Measurements from ENCODE around the gene TRIO. TPM values are rescaled to one million over a fixed set of nuclear protein-coding genes. Genes with fewer than 3 reads are reported as not detected.

The TRIO gene
- total and polyA plus RNA-seq, 2 experiments from 2014 or later, result 18.5 to 78.2 TPM

DNA sequence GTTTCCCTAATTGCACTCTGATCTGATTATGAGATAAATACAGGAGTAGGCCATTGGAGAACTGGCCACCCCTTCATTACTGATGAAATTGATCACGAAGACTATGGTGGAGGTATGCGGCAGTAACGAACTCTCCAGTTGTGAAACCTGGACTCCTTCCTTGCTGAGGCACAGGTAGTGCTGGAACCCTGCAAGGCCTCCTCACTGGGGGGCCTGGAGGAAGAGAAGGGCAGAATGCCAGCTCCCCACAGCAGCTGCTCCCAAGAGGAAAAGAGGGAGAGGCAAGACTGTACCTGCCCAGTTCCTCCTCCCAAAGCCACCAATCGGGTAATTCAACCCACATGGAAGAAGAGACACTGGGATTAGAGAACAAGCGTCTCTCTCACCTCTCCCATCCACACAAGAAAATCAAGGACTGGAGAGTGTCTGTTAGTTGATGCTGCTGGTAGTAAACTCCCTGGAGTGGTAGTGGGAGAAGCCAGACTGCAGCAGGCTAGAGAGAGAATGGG lies 19.1 kb upstream of the TRIO start:
- 95% methylated on average over 5 of the region's 5 CpGs for WGBS (ENCODE audit: low lambda C conversion rate, missing lambda C conversion rate)
- DNase-seq (ENCODE audit: low spot score), result no peak
- Histone ChIP-seq H3K27ac (no peak overlapping the region), H3K36me3 (replicated peaks; ENCODE audit: insufficient read depth, low read depth) (no peaks in the 10 kb centered on the region), H3K79me2 (no peaks in the 10 kb centered on the region), H3K9me2 (replicated peaks; ENCODE audit: insufficient read depth) (no peaks in the 10 kb centered on the region), H3K4me2 (no peak overlapping the region), H4K20me1 (ENCODE audit: insufficient read depth, poor library complexity, severe bottlenecking) (no peaks in the 10 kb centered on the region), H3K4me3 (no peak overlapping the region), H3K9me3 (ENCODE audit: low read depth) (no peaks in the 10 kb centered on the region), H2AFZ (no peak overlapping the region), H3K27me3 (no peaks in the 10 kb centered on the region), H3K4me1 (ENCODE audit: insufficient read depth) (no peaks in the 10 kb centered on the region)
- TF ChIP-seq, protein P1, sequence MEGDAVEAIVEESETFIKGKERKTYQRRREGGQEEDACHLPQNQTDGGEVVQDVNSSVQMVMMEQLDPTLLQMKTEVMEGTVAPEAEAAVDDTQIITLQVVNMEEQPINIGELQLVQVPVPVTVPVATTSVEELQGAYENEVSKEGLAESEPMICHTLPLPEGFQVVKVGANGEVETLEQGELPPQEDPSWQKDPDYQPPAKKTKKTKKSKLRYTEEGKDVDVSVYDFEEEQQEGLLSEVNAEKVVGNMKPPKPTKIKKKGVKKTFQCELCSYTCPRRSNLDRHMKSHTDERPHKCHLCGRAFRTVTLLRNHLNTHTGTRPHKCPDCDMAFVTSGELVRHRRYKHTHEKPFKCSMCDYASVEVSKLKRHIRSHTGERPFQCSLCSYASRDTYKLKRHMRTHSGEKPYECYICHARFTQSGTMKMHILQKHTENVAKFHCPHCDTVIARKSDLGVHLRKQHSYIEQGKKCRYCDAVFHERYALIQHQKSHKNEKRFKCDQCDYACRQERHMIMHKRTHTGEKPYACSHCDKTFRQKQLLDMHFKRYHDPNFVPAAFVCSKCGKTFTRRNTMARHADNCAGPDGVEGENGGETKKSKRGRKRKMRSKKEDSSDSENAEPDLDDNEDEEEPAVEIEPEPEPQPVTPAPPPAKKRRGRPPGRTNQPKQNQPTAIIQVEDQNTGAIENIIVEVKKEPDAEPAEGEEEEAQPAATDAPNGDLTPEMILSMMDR (IDR thresholded peaks at IDR 0.05; ENCODE audit: poor library complexity), result no peak
- TF ChIP-seq EZH2 (IDR thresholded peaks at IDR 0.05; ENCODE audit: borderline replicate concordance) (no peak), EZH2phosphoT487 (IDR thresholded peaks at IDR 0.05; ENCODE audit: low read depth, severe bottlenecking, unreplicated experiment) (no peak)

DNA sequence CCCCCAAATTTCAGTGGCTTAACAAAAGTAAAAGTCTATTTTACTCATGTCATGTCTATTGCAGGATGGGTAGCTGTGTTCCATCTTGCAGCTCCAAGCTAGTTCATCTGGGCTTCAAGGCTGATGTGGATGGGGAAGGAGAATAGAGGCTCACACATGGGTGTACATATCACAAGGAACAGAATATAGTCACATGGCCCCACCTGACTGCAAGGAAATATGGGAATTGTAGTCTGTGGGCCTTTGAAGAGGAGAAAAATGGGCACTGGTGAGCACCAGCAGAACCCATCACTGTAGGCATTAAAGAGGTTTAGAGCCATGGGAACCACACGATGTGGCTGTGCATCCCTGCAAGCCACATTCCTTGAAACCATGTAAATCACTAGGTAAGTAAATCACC lies 17.9 kb upstream of the TRIO start:
- Histone ChIP-seq H4K20me1 (ENCODE audit: insufficient read depth, poor library complexity, severe bottlenecking) (no peaks in the 10 kb centered on the region), H2AFZ (no peak overlapping the region), H3K4me3 (no peak overlapping the region), H3K36me3 (replicated peaks; ENCODE audit: insufficient read depth, low read depth) (no peaks in the 10 kb centered on the region), H3K4me1 (ENCODE audit: insufficient read depth) (no peaks in the 10 kb centered on the region), H3K9me3 (ENCODE audit: low read depth) (no peaks in the 10 kb centered on the region), H3K4me2 (no peak overlapping the region), H3K27me3 (no peaks in the 10 kb centered on the region), H3K79me2 (no peaks in the 10 kb centered on the region), H3K9me2 (replicated peaks; ENCODE audit: insufficient read depth) (no peaks in the 10 kb centered on the region), H3K27ac (no peak overlapping the region)
- 73% methylated on average over 1 of the region's 1 CpG for WGBS (ENCODE audit: low lambda C conversion rate, missing lambda C conversion rate)
- TF ChIP-seq EZH2phosphoT487 (IDR thresholded peaks at IDR 0.05; ENCODE audit: low read depth, severe bottlenecking, unreplicated experiment), result no peak
- TF ChIP-seq, protein P1 (IDR thresholded peaks at IDR 0.05; ENCODE audit: poor library complexity), result no peak
- TF ChIP-seq EZH2 (IDR thresholded peaks at IDR 0.05; ENCODE audit: borderline replicate concordance), result no peak
- DNase-seq (ENCODE audit: low spot score), result no peak

DNA sequence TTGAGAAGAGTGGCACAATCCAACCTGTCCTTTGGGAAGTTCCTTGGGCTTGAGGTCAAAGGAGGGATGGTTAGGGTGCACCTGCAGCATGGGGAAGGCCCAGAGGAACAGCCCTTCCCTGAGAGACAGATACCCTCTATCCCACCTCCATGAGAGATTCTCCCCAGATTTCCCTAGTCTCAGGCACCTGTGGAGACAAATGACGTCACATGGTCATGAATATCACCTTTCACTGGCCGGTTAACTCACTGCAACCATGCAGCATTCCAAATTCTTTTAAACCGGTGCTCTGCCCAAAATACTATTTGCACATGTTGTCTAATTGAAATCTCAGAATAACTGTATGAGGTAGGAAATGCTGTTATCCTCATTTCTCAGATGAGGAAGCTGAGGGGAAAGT lies 15.6 kb upstream of the TRIO start:
- Histone ChIP-seq H3K9me2 (replicated peaks; ENCODE audit: insufficient read depth) (no peaks in the 10 kb centered on the region), H3K4me2 (no peak overlapping the region), H4K20me1 (ENCODE audit: insufficient read depth, poor library complexity, severe bottlenecking) (no peaks in the 10 kb centered on the region), H2AFZ (no peak overlapping the region), H3K4me1 (ENCODE audit: insufficient read depth) (no peaks in the 10 kb centered on the region), H3K27me3 (no peaks in the 10 kb centered on the region), H3K9me3 (ENCODE audit: low read depth) (no peaks in the 10 kb centered on the region), H3K36me3 (replicated peaks; ENCODE audit: insufficient read depth, low read depth) (no peaks in the 10 kb centered on the region), H3K27ac (no peak overlapping the region), H3K4me3 (no peak overlapping the region), H3K79me2 (no peaks in the 10 kb centered on the region)
- DNase-seq (ENCODE audit: low spot score), result no peak
- TF ChIP-seq, protein P1 (IDR thresholded peaks at IDR 0.05; ENCODE audit: poor library complexity), result no peak
- TF ChIP-seq EZH2phosphoT487 (IDR thresholded peaks at IDR 0.05; ENCODE audit: low read depth, severe bottlenecking, unreplicated experiment), result no peak
- WGBS (ENCODE audit: low lambda C conversion rate, missing lambda C conversion rate), result 94% methylated on average over 3 of the region's 3 CpGs

DNA sequence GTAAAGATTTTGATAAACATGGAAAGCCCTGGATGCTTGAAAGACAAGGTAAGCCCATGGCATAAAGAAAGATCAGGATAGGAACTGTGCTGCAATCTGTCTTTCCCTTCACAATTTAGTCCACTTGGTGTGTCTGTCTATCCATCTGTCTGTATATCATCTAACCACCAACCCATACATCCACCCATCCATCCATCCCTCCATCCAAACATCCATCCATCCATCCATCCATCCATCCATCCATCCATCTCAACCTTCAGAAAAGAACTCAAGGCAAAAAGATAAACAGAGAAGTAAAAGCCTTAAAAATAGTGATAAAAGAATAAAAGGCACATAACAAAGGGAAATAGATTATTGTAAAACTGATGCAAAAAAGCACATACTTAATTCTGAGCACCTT lies 15.1 kb upstream of the TRIO start:
- Histone ChIP-seq H3K4me1 (ENCODE audit: insufficient read depth) (no peaks in the 10 kb centered on the region), H3K27ac (no peak overlapping the region), H4K20me1 (ENCODE audit: insufficient read depth, poor library complexity, severe bottlenecking) (no peaks in the 10 kb centered on the region), H3K4me2 (no peak overlapping the region), H3K9me2 (replicated peaks; ENCODE audit: insufficient read depth) (no peaks in the 10 kb centered on the region), H2AFZ (no peak overlapping the region), H3K27me3 (no peaks in the 10 kb centered on the region), H3K79me2 (no peaks in the 10 kb centered on the region), H3K36me3 (replicated peaks; ENCODE audit: insufficient read depth, low read depth) (no peaks in the 10 kb centered on the region), H3K4me3 (no peak overlapping the region), H3K9me3 (ENCODE audit: low read depth) (no peaks in the 10 kb centered on the region)
- DNase-seq (ENCODE audit: low spot score), result no peak
- TF ChIP-seq, protein P1 (IDR thresholded peaks at IDR 0.05; ENCODE audit: poor library complexity), result no peak
- TF ChIP-seq EZH2phosphoT487 (IDR thresholded peaks at IDR 0.05; ENCODE audit: low read depth, severe bottlenecking, unreplicated experiment) (no peak), EZH2 (IDR thresholded peaks at IDR 0.05; ENCODE audit: borderline replicate concordance) (no peak)
